H4 (cell line): ENCODE results near the gene LTB4R2. TPM values are rescaled to one million over a fixed set of nuclear protein-coding genes. Genes with fewer than 3 reads are reported as not detected.
"Not testable (repeated sequence)": the region's sequence is repeated elsewhere in the genome, so short reads cannot be mapped to it uniquely, and the experiment has no call there.

Source experiments
- DNase-seq: peaks from one replicate; pipeline ENCODE4 v3.0.0-alpha.2; 2015; ENCODE audit warnings: low spot score
- total RNA-seq: library from RNA; depleted of rRNA; stranded (reverse); fragments of >200 nt; shearing (Covaris generic); gene quantifications from 2 replicates; pipeline ENCODE4 v1.2.3, GENCODE V29; 2014; rRNA removed

LTB4R2 gene
- total RNA-seq, 1 experiment from 2014 or later = 0.33 TPM

- DNase-seq = no peak
Observed at GRCh38 chr14:24339284-24340151, 29.6 kb downstream of the LTB4R2 start, which contains the start of gene RIPK3. TSS of gene RIPK3 (minus strand) at chr14:24339991. CDS start at chr14:24339826, 165 bp downstream.

GRCh38 chr14:24340606-24341005 is 30.7 kb downstream of the LTB4R2 start:
- DNase-seq = no peak

GRCh38 chr14:24342889-24343288 is 32.9 kb downstream of the LTB4R2 start:
- DNase-seq = no peak

- DNase-seq = no peak
Observed at GRCh38 chr14:24343795-24344660, 34.1 kb downstream of the LTB4R2 start.

GRCh38 chr14:24347134-24347533 is 37.2 kb downstream of the LTB4R2 start:
- no peak for DNase-seq

- DNase-seq = no peak
Observed at GRCh38 chr14:24348186-24348585, 38.2 kb downstream of the LTB4R2 start.

- DNase-seq = no peak
Observed at GRCh38 chr14:24349742-24350141, 39.8 kb downstream of the LTB4R2 start.

- DNase-seq = peak; percentile 30
Observed at GRCh38 chr14:24351517-24351916, 41.6 kb downstream of the LTB4R2 start.

GRCh38 chr14:24353559-24354481 is 43.9 kb downstream of the LTB4R2 start:
- peak; percentile 36 for DNase-seq

GRCh38 chr14:24354482-24354825 is 44.5 kb downstream of the LTB4R2 start:
- not testable (repeated sequence) for DNase-seq

- DNase-seq = no peak
Observed at GRCh38 chr14:24355009-24355408, 45.1 kb downstream of the LTB4R2 start.

GRCh38 chr14:24356208-24356607 is 46.3 kb downstream of the LTB4R2 start:
- DNase-seq = no peak

GRCh38 chr14:24360281-24360680 is 50.3 kb downstream of the LTB4R2 start:
- DNase-seq = no peak

- no peak for DNase-seq
Observed at GRCh38 chr14:24361326-24361725, 51.4 kb downstream of the LTB4R2 start.

Other genes with a start within 250 kb of the LTB4R2 start
- gene CPNE6, start 238.6 kb upstream of the LTB4R2 start, total RNA-seq = not detected in 2 replicates
- gene PCK2, start 215.8 kb upstream of the LTB4R2 start, total RNA-seq = 14.3 and 16.0 TPM in 2 replicates
- 53.4 and 78.4 TPM in 2 replicates for gene DCAF11, start 195.4 kb upstream of the LTB4R2 start, total RNA-seq
- 1.0 and 1.6 TPM in 2 replicates for gene NRL, start 195.2 kb upstream of the LTB4R2 start, total RNA-seq
- gene FITM1, start 179.5 kb upstream of the LTB4R2 start, total RNA-seq = not detected in 2 replicates
- 584 and 638 TPM in 2 replicates for gene PSME1, start 173.9 kb upstream of the LTB4R2 start, total RNA-seq
- gene EMC9, start 168.5 kb upstream of the LTB4R2 start, total RNA-seq = 26.7 and 38.1 TPM in 2 replicates
- 346 and 383 TPM in 2 replicates for gene PSME2, start 163.5 kb upstream of the LTB4R2 start, total RNA-seq
- gene RNF31, start 162.6 kb upstream of the LTB4R2 start, total RNA-seq = 44.3 and 107 TPM in 2 replicates
- 75.0 and 84.3 TPM in 2 replicates for gene IRF9, start 148.9 kb upstream of the LTB4R2 start, total RNA-seq
- gene REC8, start 138.1 kb upstream of the LTB4R2 start, total RNA-seq = 0.14 and 0.54 TPM in 2 replicates
- 42.7 and 49.3 TPM in 2 replicates for gene IPO4, start 121.3 kb upstream of the LTB4R2 start, total RNA-seq
- gene TM9SF1, start 114.7 kb upstream of the LTB4R2 start, total RNA-seq = 96.0 and 96.4 TPM in 2 replicates
- gene TSSK4, start 104.4 kb upstream of the LTB4R2 start, total RNA-seq = not detected in 2 replicates
- 61.1 and 66.9 TPM in 2 replicates for gene CHMP4A, start 96.7 kb upstream of the LTB4R2 start, total RNA-seq
- gene MDP1, start 94.1 kb upstream of the LTB4R2 start, total RNA-seq = 35.6 and 36.7 TPM in 2 replicates
- 314 and 338 TPM in 2 replicates for gene NEDD8, start 77.8 kb upstream of the LTB4R2 start, total RNA-seq
- gene GMPR2, start 77.2 kb upstream of the LTB4R2 start, total RNA-seq = 78.4 and 98.2 TPM in 2 replicates
- 52.2 and 52.3 TPM in 2 replicates for gene TINF2, start 67.5 kb upstream of the LTB4R2 start, total RNA-seq
- 0.12 and 0.74 TPM in 2 replicates for gene TGM1, start 47.0 kb upstream of the LTB4R2 start, total RNA-seq
- gene RABGGTA, start 38.5 kb upstream of the LTB4R2 start, total RNA-seq = 15.1 and 18.9 TPM in 2 replicates
- 5.8 and 6.0 TPM in 2 replicates for gene DHRS1, start 10.4 kb upstream of the LTB4R2 start, total RNA-seq
- 5.7 and 6.3 TPM in 2 replicates for gene NOP9, start 10.3 kb upstream of the LTB4R2 start, total RNA-seq
- not detected in 2 replicates for gene CIDEB, start 2.2 kb upstream of the LTB4R2 start, total RNA-seq
- gene LTB4R, start 1.4 kb downstream of the LTB4R2 start, total RNA-seq = 0.39 and 0.41 TPM in 2 replicates
- gene ADCY4, start 24.9 kb downstream of the LTB4R2 start, total RNA-seq = not detected in 2 replicates
- not detected in 2 replicates for gene RIPK3, start 29.9 kb downstream of the LTB4R2 start, total RNA-seq
- gene NFATC4, start 58.0 kb downstream of the LTB4R2 start, total RNA-seq = 7.1 and 9.5 TPM in 2 replicates
- 0.14 and 0.21 TPM in 2 replicates for gene NYNRIN, start 88.9 kb downstream of the LTB4R2 start, total RNA-seq
- 0.08 and 0.29 TPM in 2 replicates for gene CBLN3, start 119.5 kb downstream of the LTB4R2 start, total RNA-seq
- 12.8 and 15.0 TPM in 2 replicates for gene KHNYN, start 119.8 kb downstream of the LTB4R2 start, total RNA-seq
- gene SDR39U1, start 132.6 kb downstream of the LTB4R2 start, total RNA-seq = 8.6 and 11.3 TPM in 2 replicates
- gene CMA1, start 198.1 kb downstream of the LTB4R2 start, total RNA-seq = not detected in 2 replicates